ENCODE results near the gene CD99. TPM values are rescaled to one million over a fixed set of nuclear protein-coding genes. Genes with fewer than 3 reads are reported as not detected.

Gene CD99
- total and polyA plus RNA-seq, 2 experiments from 2014 or later = 467 to 474 TPM

DNA sequence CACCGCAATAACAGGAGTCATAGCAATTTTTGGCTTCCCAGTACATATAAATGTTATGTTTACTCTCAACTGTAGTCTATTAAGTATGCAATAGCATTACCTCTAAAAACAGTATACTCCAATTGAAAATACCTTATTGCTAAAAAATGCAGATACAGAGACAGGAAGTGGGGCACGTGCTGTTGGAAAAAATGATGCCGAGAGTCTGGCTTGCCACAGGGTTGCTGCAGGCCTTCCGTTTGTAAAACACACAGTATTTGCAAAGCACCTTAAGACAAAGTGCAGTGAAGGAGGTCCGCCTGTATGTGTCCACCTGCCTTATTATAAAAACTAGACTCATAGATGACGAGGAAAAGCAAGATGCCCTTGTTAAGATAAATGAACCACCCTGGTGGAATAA is 23.5 kb downstream of the CD99 start:
- no peak overlapping the region for H3K4me3 ChIP-seq
- no peaks in the 10 kb centered on the region for H3K27me3 ChIP-seq
- H3K27ac ChIP-seq = peak overlapping the region; percentile 66
- TF ChIP-seq, protein P1, sequence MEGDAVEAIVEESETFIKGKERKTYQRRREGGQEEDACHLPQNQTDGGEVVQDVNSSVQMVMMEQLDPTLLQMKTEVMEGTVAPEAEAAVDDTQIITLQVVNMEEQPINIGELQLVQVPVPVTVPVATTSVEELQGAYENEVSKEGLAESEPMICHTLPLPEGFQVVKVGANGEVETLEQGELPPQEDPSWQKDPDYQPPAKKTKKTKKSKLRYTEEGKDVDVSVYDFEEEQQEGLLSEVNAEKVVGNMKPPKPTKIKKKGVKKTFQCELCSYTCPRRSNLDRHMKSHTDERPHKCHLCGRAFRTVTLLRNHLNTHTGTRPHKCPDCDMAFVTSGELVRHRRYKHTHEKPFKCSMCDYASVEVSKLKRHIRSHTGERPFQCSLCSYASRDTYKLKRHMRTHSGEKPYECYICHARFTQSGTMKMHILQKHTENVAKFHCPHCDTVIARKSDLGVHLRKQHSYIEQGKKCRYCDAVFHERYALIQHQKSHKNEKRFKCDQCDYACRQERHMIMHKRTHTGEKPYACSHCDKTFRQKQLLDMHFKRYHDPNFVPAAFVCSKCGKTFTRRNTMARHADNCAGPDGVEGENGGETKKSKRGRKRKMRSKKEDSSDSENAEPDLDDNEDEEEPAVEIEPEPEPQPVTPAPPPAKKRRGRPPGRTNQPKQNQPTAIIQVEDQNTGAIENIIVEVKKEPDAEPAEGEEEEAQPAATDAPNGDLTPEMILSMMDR (IDR thresholded peaks at IDR 0.05; ENCODE audit: low read depth, low read length) = no peak
- H3K36me3 ChIP-seq = peaks cover 7% of the 10 kb centered on the region
- H3K9me3 ChIP-seq (ENCODE audit: low read depth) = no peaks in the 10 kb centered on the region
- DNase-seq (ENCODE audit: low read depth in 1 of 2, low spot score in 1 of 2) = no peak
- H3K4me1 ChIP-seq (ENCODE audit: low read depth) = peaks cover 9% of the 10 kb centered on the region

DNA sequence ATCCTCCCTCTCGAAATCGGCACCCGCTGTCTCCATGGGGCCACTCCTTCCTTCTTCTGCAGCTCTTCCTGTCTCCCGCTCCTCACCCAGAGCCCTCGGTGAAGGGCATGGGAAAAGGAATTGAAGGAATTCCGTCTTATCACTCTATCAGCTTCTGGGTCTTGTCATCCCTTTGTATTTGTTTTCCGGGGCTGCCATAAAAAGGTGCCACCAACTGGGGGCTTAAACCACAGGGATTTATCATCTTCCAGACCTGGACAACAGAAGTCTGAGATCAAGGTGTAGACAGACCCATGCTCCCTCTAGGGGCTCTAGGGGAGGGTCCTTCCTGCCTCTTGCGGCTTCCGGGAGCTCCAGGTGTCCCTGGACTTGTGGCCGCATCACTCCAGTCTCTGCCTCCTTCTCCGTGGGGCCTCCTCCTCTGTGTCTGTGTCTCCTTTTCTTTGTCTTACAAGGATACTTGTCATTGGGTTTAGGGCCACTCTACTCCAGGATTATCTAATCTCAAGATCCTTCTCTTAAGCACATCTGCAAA is 24.0 kb downstream of the CD99 start:
- peaks cover 13% of the 10 kb centered on the region for H3K36me3 ChIP-seq
- no peak for DNase-seq (ENCODE audit: low read depth in 1 of 2, low spot score in 1 of 2)
- TF ChIP-seq, protein P1 (IDR thresholded peaks at IDR 0.05; ENCODE audit: low read depth, low read length) = no peak

GRCh38 chrX:2717312-2717711 is 26.2 kb downstream of the CD99 start:
- DNase-seq (ENCODE audit: low read depth in 1 of 2, low spot score in 1 of 2) = peak in 1 of 2 donors; percentile 55
- TF ChIP-seq, protein P1 (IDR thresholded peaks at IDR 0.05; ENCODE audit: low read depth, low read length) = no peak
- peaks cover 29% of the 10 kb centered on the region for H3K36me3 ChIP-seq
- no peaks in the 10 kb centered on the region for H3K4me1 ChIP-seq (ENCODE audit: low read depth)
- no peaks in the 10 kb centered on the region for H3K9me3 ChIP-seq (ENCODE audit: low read depth)
- no peak overlapping the region for H3K27ac ChIP-seq
- H3K27me3 ChIP-seq = no peaks in the 10 kb centered on the region
- no peak overlapping the region for H3K4me3 ChIP-seq

More for the DNA sequence above, 24.0 kb downstream of the CD99 start:
- H3K27me3 ChIP-seq = no peaks in the 10 kb centered on the region
- peak overlapping the region; percentile 66 for H3K27ac ChIP-seq
- H3K9me3 ChIP-seq (ENCODE audit: low read depth) = no peaks in the 10 kb centered on the region
- peaks cover 5% of the 10 kb centered on the region for H3K4me1 ChIP-seq (ENCODE audit: low read depth)
- H3K4me3 ChIP-seq = no peak overlapping the region

- Histone ChIP-seq H3K36me3 (peaks cover 44% of the 10 kb centered on the region), H3K27me3 (no peaks in the 10 kb centered on the region), H3K27ac (no peak overlapping the region), H3K4me1 (ENCODE audit: low read depth) (no peaks in the 10 kb centered on the region), H3K4me3 (no peak overlapping the region), H3K9me3 (ENCODE audit: low read depth) (no peaks in the 10 kb centered on the region)
- TF ChIP-seq, protein P1 (IDR thresholded peaks at IDR 0.05; ENCODE audit: low read depth, low read length) = no peak
- no peak for DNase-seq (ENCODE audit: low read depth in 1 of 2, low spot score in 1 of 2)
These were observed 27.7 kb downstream of the CD99 start for GRCh38 chrX:2718821-2719220.

DNA sequence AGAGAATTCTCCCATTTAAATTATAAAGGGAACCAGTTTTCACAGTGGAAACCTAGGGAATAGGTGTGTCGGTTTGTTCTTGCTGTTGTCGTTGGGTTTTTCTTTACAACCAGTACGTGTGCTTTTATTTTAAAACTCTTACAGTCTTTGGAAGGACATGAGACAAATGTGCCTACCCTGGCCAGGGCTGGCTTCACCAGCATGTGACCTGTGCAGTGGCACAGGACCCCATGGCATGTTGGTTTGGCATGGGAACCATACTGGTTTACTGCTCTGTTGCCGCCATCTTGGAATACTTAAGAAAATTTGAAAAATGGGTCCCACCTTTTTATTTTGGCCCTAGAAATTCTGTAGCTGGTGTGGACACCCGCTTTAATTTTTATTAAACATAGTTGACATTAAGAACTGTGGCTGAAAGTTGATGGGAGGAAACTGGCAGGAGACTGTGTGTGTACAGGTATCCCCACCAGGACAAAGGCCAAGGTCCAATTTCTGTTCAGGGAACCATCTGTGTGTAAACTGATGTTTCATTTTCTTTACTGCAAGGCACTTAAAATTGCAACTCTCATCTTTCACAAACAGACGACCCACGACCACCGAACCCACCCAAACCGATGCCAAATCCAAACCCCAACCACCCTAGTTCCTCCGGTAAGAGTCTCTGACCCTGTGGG is 28.8 kb downstream of the CD99 start:
- Histone ChIP-seq H3K9me3 (ENCODE audit: low read depth) (no peaks in the 10 kb centered on the region), H3K4me1 (ENCODE audit: low read depth) (no peaks in the 10 kb centered on the region), H3K36me3 (peaks cover 46% of the 10 kb centered on the region), H3K4me3 (no peak overlapping the region), H3K27me3 (no peaks in the 10 kb centered on the region), H3K27ac (no peak overlapping the region)
- TF ChIP-seq, protein P1 (IDR thresholded peaks at IDR 0.05; ENCODE audit: low read depth, low read length) = no peak
- DNase-seq (ENCODE audit: low read depth in 1 of 2, low spot score in 1 of 2) = no peak

Data from cardiac muscle cell (in vitro differentiated cells and primary cell).